Activated CD8-positive, alpha-beta memory T cell treated with anti-CD3 and anti-CD28 coated beads, Interleukin-2, amount 50 U/mL, for 48 hours (primary cell): ENCODE data around the gene RC3H2.
"Not testable (repeated sequence)": the region's sequence is repeated elsewhere in the genome, so short reads cannot be mapped to it uniquely, and the experiment has no call there.

Experiments used
- DNase-seq: peaks from one replicate; pipeline ENCODE4 v3.0.0-alpha.2; 2020

Gene RC3H2

GRCh38 chr9:122837266-122837850 is 67.8 kb downstream of the RC3H2 start:
- no peak for DNase-seq

- no peak for DNase-seq
These were observed 69.8 kb downstream of the RC3H2 start for GRCh38 chr9:122835313-122835731.

- DNase-seq: no peak
These were observed 73.0 kb downstream of the RC3H2 start for GRCh38 chr9:122832194-122832593.

GRCh38 chr9:122828965-122829284 is 76.2 kb downstream of the RC3H2 start:
- DNase-seq: not testable (repeated sequence)

- no peak for DNase-seq
These were observed 77.4 kb downstream of the RC3H2 start for GRCh38 chr9:122827761-122828093.

GRCh38 chr9:122822938-122823337 is 82.2 kb downstream of the RC3H2 start:
- DNase-seq: no peak

GRCh38 chr9:122822056-122822455 is 83.1 kb downstream of the RC3H2 start:
- DNase-seq: no peak

GRCh38 chr9:122821278-122821943 is 83.7 kb downstream of the RC3H2 start:
- no peak for DNase-seq

GRCh38 chr9:122820490-122820845 is 84.7 kb downstream of the RC3H2 start:
- no peak for DNase-seq

GRCh38 chr9:122819791-122820489 is 85.2 kb downstream of the RC3H2 start:
- DNase-seq: no peak

GRCh38 chr9:122819326-122819725 is 85.8 kb downstream of the RC3H2 start:
- DNase-seq: no peak

- DNase-seq: peak; percentile 63
These were observed 88.8 kb downstream of the RC3H2 start for GRCh38 chr9:122816163-122816867.

GRCh38 chr9:122815544-122815943 is 89.6 kb downstream of the RC3H2 start:
- DNase-seq: no peak

GRCh38 chr9:122814545-122814944 is 90.6 kb downstream of the RC3H2 start:
- DNase-seq: no peak

GRCh38 chr9:122812736-122813135 is 92.4 kb downstream of the RC3H2 start:
- no peak for DNase-seq

GRCh38 chr9:122810306-122810946 is 94.7 kb downstream of the RC3H2 start:
- DNase-seq: peak; percentile 88

GRCh38 chr9:122809261-122809660 is 95.9 kb downstream of the RC3H2 start:
- not testable (repeated sequence) for DNase-seq

GRCh38 chr9:122808141-122808540 is 97.0 kb downstream of the RC3H2 start:
- no peak for DNase-seq

GRCh38 chr9:122807271-122807900 is 97.8 kb downstream of the RC3H2 start:
- DNase-seq: peak; percentile 66

GRCh38 chr9:122806661-122807060 is 98.5 kb downstream of the RC3H2 start:
- no peak for DNase-seq

GRCh38 chr9:122800066-122801060 is 104.8 kb downstream of the RC3H2 start, which contains the start of gene OR1K1:
Gene OR1K1 (plus strand): TSS chr9:122800123. CDS start chr9:122800123, 0 bp downstream.
- DNase-seq: no peak
